PFSK-1 (cell line): ENCODE measurements around the gene PVR.

Experiments used
- FOXP2 ChIP-seq: optimal IDR thresholded peaks from 2 replicates; pipeline ENCODE3; 2011; ENCODE audit warnings: borderline replicate concordance, control low read depth, inconsistent platforms; ENCODE audit not compliant: insufficient read depth; ENCODE audit errors: extremely low read length, extremely low read depth
- POLR2AphosphoS5 ChIP-seq: IDR thresholded peaks from 2 replicates; pipeline ENCODE4 v1.6.1; 2012; ENCODE audit warnings: low read depth, mild to moderate bottlenecking, control low read depth, low read length, moderate library complexity
- SIN3A ChIP-seq: IDR thresholded peaks from 2 replicates; pipeline ENCODE4 v1.6.1; 2012; ENCODE audit warnings: mild to moderate bottlenecking, low read length, moderate library complexity, borderline replicate concordance; ENCODE audit not compliant: insufficient read depth
- TAF1 ChIP-seq: IDR thresholded peaks from 2 replicates; pipeline ENCODE4 v1.6.1; 2012; ENCODE audit warnings: low read length, control low read depth, borderline replicate concordance; ENCODE audit not compliant: insufficient read depth
- TF ChIP-seq, protein P1 (sequence below), 2 experiments: IDR thresholded peaks; 2 replicates each; pipeline versions ENCODE4 v1.6.1 to v1.8.0; 2011 to 2012; ENCODE audit warnings: low read depth in 2 of 2, low read length in 2 of 2, control low read depth in 1 of 2, inconsistent platforms in 1 of 2, mild to moderate bottlenecking in 1 of 2, moderate library complexity in 1 of 2; ENCODE audit not compliant: insufficient read depth in 1 of 2

DNA sequence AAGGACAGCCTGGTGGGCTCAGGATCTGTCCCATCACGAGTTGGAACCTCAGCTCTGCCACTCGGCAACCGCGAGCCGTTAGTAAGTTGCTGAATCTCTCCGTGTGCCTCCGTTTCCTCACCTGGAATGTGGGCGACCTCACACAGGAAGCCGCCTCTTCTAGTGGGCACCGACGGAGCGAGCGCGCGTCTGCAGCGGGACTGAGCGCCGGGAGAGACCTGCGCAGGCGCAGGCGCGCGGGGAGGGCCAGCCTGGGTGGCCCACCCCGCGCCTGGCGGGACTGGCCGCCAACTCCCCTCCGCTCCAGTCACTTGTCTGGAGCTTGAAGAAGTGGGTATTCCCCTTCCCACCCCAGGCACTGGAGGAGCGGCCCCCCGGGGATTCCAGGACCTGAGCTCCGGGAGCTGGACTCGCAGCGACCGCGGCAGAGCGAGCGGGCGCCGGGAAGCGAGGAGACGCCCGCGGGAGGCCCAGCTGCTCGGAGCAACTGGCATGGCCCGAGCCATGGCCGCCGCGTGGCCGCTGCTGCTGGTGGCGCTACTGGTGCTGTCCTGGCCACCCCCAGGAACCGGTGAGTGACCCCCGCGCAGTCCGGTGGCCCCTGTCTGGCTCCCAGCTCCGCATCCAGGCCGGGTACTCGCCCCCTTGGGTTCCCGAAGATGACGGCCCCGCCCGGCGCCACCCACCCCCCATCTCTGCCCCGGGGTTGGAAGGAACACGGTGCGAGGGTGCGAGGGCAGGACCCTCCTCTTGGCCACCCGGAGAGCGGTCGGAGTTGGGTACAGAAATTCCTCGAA, at the start of gene PVR:
- TF ChIP-seq, protein P1, sequence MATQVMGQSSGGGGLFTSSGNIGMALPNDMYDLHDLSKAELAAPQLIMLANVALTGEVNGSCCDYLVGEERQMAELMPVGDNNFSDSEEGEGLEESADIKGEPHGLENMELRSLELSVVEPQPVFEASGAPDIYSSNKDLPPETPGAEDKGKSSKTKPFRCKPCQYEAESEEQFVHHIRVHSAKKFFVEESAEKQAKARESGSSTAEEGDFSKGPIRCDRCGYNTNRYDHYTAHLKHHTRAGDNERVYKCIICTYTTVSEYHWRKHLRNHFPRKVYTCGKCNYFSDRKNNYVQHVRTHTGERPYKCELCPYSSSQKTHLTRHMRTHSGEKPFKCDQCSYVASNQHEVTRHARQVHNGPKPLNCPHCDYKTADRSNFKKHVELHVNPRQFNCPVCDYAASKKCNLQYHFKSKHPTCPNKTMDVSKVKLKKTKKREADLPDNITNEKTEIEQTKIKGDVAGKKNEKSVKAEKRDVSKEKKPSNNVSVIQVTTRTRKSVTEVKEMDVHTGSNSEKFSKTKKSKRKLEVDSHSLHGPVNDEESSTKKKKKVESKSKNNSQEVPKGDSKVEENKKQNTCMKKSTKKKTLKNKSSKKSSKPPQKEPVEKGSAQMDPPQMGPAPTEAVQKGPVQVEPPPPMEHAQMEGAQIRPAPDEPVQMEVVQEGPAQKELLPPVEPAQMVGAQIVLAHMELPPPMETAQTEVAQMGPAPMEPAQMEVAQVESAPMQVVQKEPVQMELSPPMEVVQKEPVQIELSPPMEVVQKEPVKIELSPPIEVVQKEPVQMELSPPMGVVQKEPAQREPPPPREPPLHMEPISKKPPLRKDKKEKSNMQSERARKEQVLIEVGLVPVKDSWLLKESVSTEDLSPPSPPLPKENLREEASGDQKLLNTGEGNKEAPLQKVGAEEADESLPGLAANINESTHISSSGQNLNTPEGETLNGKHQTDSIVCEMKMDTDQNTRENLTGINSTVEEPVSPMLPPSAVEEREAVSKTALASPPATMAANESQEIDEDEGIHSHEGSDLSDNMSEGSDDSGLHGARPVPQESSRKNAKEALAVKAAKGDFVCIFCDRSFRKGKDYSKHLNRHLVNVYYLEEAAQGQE (IDR thresholded peaks at IDR 0.05; ENCODE audit: insufficient read depth in 1 of 2, low read depth in 2 of 2, low read length in 2 of 2): no peak
- TF ChIP-seq TAF1: peak; percentile 66
- peak; percentile 73; the same call in 1 of the 2 replicates for TF ChIP-seq POLR2AphosphoS5
- TF ChIP-seq SIN3A: no peak
- TF ChIP-seq FOXP2: peak; percentile 40
